ENCODE results near the gene ANLN.

DNA sequence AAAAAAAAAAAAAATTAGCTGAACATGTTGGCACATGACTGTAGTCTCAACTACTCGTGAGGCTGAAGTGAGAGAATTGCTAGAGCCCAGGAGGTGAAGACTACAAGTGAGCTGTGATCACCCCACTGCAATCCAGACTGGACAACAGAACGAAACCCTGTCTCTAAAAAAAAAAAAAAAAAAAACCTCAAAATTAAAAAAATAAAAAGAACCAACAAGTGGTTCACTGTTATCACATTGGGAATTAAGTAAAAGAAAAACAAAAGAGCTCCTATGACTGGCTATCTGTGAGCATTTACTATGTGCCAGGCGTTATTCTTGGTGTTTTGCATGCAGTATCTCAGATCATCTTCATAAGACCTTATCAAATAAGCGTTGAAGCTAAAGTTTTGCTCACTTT lies 66.0 kb downstream of the ANLN start:
- TF ChIP-seq, protein P1, sequence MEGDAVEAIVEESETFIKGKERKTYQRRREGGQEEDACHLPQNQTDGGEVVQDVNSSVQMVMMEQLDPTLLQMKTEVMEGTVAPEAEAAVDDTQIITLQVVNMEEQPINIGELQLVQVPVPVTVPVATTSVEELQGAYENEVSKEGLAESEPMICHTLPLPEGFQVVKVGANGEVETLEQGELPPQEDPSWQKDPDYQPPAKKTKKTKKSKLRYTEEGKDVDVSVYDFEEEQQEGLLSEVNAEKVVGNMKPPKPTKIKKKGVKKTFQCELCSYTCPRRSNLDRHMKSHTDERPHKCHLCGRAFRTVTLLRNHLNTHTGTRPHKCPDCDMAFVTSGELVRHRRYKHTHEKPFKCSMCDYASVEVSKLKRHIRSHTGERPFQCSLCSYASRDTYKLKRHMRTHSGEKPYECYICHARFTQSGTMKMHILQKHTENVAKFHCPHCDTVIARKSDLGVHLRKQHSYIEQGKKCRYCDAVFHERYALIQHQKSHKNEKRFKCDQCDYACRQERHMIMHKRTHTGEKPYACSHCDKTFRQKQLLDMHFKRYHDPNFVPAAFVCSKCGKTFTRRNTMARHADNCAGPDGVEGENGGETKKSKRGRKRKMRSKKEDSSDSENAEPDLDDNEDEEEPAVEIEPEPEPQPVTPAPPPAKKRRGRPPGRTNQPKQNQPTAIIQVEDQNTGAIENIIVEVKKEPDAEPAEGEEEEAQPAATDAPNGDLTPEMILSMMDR (IDR thresholded peaks at IDR 0.05; ENCODE audit: poor library complexity), result no peak
- TF ChIP-seq EZH2 (IDR thresholded peaks at IDR 0.05; ENCODE audit: borderline replicate concordance), result no peak

All from hepatocyte (in vitro differentiated cells).